H1 (cell line): ENCODE measurements around the gene SLC26A8. TPM values are rescaled to one million over a fixed set of nuclear protein-coding genes. Genes with fewer than 3 reads are reported as not detected.

Source experiments
- CTCF ChIA-PET: fragments of 300-600 bp; sonication (Branson Sonifier 250); formaldehyde crosslinking; loops from one replicate; lab custom pipeline; 2021; ENCODE audit not compliant: partially characterized antibody; lab: Charles Lee
- POLR2A ChIA-PET: fragments of 300-600 bp; sonication (Branson Sonifier 250); formaldehyde crosslinking; loops from one replicate; lab custom pipeline; 2021; ENCODE audit warnings: inconsistent platforms; ENCODE audit not compliant: partially characterized antibody; lab: Charles Lee
- DNase-seq, 2 experiments: peaks; one replicate each; pipeline versions ENCODE4 v3.0.0 to v3.0.0-alpha.2; 2010 to 2022; ENCODE audit warnings: low spot score in 2 of 2, low read depth in 1 of 2, mixed read lengths in 1 of 2
- FAIRE-seq: peaks from 2 replicates; lab custom pipeline; 2011; peaks lifted over from hg19 to GRCh38; lab: Jason Lieb, UNC
- H2AFZ ChIP-seq: 2 replicates; pipeline ENCODE4 v1.8.1; 2012; ENCODE audit warnings: low read length, inconsistent platforms
- H2AK5ac ChIP-seq: 2 replicates; pipeline ENCODE4 v1.6.1; 2013; ENCODE audit warnings: low read depth, low read length
- H2BK120ac ChIP-seq: replicated peaks from 2 replicates; pipeline ENCODE3; 2013; ENCODE audit warnings: low read depth, low read length, inconsistent platforms
- H2BK12ac ChIP-seq: 2 replicates; pipeline ENCODE4 v1.6.1; 2013; ENCODE audit warnings: low read depth, low read length
- H2BK15ac ChIP-seq: 2 replicates; pipeline ENCODE4 v1.6.1; 2013; ENCODE audit warnings: low read length
- H2BK20ac ChIP-seq: 2 replicates; pipeline ENCODE4 v1.6.1; 2013; ENCODE audit warnings: low read length
- H2BK5ac ChIP-seq: 2 replicates; pipeline ENCODE4 v1.6.1; 2013; ENCODE audit warnings: low read depth, low read length
- H3K14ac ChIP-seq: 2 replicates; pipeline ENCODE4 v1.6.1; 2013; ENCODE audit warnings: inconsistent platforms; ENCODE audit not compliant: insufficient read length
- H3K18ac ChIP-seq: 2 replicates; pipeline ENCODE4 v1.6.1; 2013; ENCODE audit warnings: low read length; ENCODE audit errors: extremely low read depth
- H3K23ac ChIP-seq: 2 replicates; pipeline ENCODE4 v1.6.1; 2013; ENCODE audit warnings: inconsistent platforms; ENCODE audit not compliant: insufficient read length
- H3K23me2 ChIP-seq: 2 replicates; pipeline ENCODE4 v1.6.1; 2013; ENCODE audit warnings: low read depth, low read length
- H3K27ac ChIP-seq: 2 replicates; pipeline ENCODE4 v1.6.1; 2011; ENCODE audit warnings: low read depth, low read length, inconsistent platforms
- H3K27me3 ChIP-seq, 4 experiments: replicated peaks in 1 of 4; 1 replicate in 1 of 4; 2 replicates in 3 of 4; pipeline versions ENCODE4 v1.6.1 to v1.8.1; 2011 to 2013; ENCODE audit warnings: low read length in 3 of 4, mild to moderate bottlenecking in 3 of 4, inconsistent platforms in 2 of 4, mixed read lengths in 2 of 4, moderate library complexity in 1 of 4; ENCODE audit not compliant: control insufficient read depth in 3 of 4, insufficient read depth in 3 of 4; ENCODE audit errors: extremely low read depth in 1 of 4
- H3K36me3 ChIP-seq, 4 experiments: 2 replicates each; pipeline versions ENCODE4 v1.6.1 to v1.8.1; 2011 to 2013; ENCODE audit warnings: mild to moderate bottlenecking in 4 of 4, low read length in 3 of 4, moderate library complexity in 2 of 4, control low read depth in 1 of 4, inconsistent platforms in 1 of 4; ENCODE audit not compliant: insufficient read depth in 4 of 4, control insufficient read depth in 2 of 4
- H3K4ac ChIP-seq: replicated peaks from 2 replicates; pipeline ENCODE3; 2013; ENCODE audit warnings: low read length, low read depth, mixed read lengths, inconsistent platforms; ENCODE audit not compliant: insufficient read length
- H3K4me1 ChIP-seq, 4 experiments: replicated peaks in 1 of 4; 1 replicate in 1 of 4; 2 replicates in 3 of 4; pipeline versions ENCODE4 v1.6.1 to v1.8.1; 2011 to 2013; ENCODE audit warnings: low read length in 3 of 4, inconsistent platforms in 2 of 4, mixed read lengths in 1 of 4; ENCODE audit not compliant: insufficient read depth in 4 of 4, control insufficient read depth in 3 of 4
- H3K4me2 ChIP-seq, 2 experiments: 2 replicates each; pipeline versions ENCODE4 v1.6.1 to v1.8.1; 2011 to 2013; ENCODE audit warnings: low read depth in 2 of 2, low read length in 2 of 2, control low read depth in 1 of 2, inconsistent platforms in 1 of 2, mild to moderate bottlenecking in 1 of 2; ENCODE audit not compliant: insufficient read depth in 1 of 2
- H3K4me3 ChIP-seq, 4 experiments: fragments of 200-600, 300-600 bp in 1 of 4; sonication (generic), shearing (Covaris generic), sonication (Bioruptor Twin) in 1 of 4; 2 replicates each; pipeline versions ENCODE4 v1.5.1 to v1.8.1; 2011 to 2016; ENCODE audit warnings: low read length in 4 of 4, low read depth in 3 of 4, control low read depth in 2 of 4, inconsistent platforms in 2 of 4, mild to moderate bottlenecking in 2 of 4, mixed read lengths in 1 of 4, moderate library complexity in 1 of 4; ENCODE audit not compliant: insufficient read depth in 2 of 4; ENCODE audit errors: extremely low read depth in 1 of 4
- H3K56ac ChIP-seq: replicated peaks from 2 replicates; pipeline ENCODE3; 2013; ENCODE audit warnings: low read depth, mild to moderate bottlenecking, mixed read lengths, low read length, inconsistent platforms; ENCODE audit not compliant: insufficient read length
- H3K79me1 ChIP-seq: 2 replicates; pipeline ENCODE4 v1.6.1; 2013; ENCODE audit warnings: low read depth, low read length, control low read depth
- H3K79me2 ChIP-seq, 2 experiments: 2 replicates each; pipeline versions ENCODE4 v1.6.1 to v1.8.1; 2012 to 2013; ENCODE audit warnings: low read length in 2 of 2, mild to moderate bottlenecking in 2 of 2, inconsistent platforms in 1 of 2; ENCODE audit not compliant: insufficient read depth in 2 of 2, control insufficient read depth in 1 of 2
- H3K9ac ChIP-seq, 4 experiments: replicated peaks in 1 of 4; 1 replicate in 1 of 4; 2 replicates in 3 of 4; pipeline versions ENCODE4 v1.6.1 to v1.8.1; 2011 to 2013; ENCODE audit warnings: low read depth in 3 of 4, low read length in 3 of 4, control low read depth in 2 of 4, mild to moderate bottlenecking in 2 of 4, moderate library complexity in 2 of 4, inconsistent platforms in 1 of 4; ENCODE audit errors: extremely low read depth in 1 of 4
- H3K9me3 ChIP-seq, 2 experiments: 2 replicates each; pipeline versions ENCODE4 v1.6.1 to v1.8.1; 2012 to 2013; ENCODE audit warnings: mild to moderate bottlenecking in 2 of 2, moderate library complexity in 2 of 2, control low read depth in 1 of 2, inconsistent platforms in 1 of 2, low read depth in 1 of 2, low read length in 1 of 2, mixed read lengths in 1 of 2; ENCODE audit not compliant: insufficient read depth in 2 of 2
- H4K20me1 ChIP-seq, 2 experiments: replicated peaks in 1 of 2; 2 replicates each; pipeline versions ENCODE3 to v1.8.1; 2011 to 2013; ENCODE audit warnings: inconsistent platforms in 2 of 2, low read length in 2 of 2, mild to moderate bottlenecking in 1 of 2; ENCODE audit not compliant: insufficient read depth in 2 of 2, control insufficient read depth in 1 of 2
- H4K5ac ChIP-seq: 2 replicates; pipeline ENCODE4 v1.6.1; 2013; ENCODE audit warnings: low read length, low read depth, mixed read lengths, inconsistent platforms; ENCODE audit not compliant: insufficient read length
- H4K8ac ChIP-seq: 2 replicates; pipeline ENCODE4 v1.8.0; 2013; ENCODE audit warnings: mild to moderate bottlenecking, moderate library complexity, low read length, inconsistent platforms; ENCODE audit not compliant: insufficient read depth; ENCODE audit errors: extremely low read depth
- H4K91ac ChIP-seq: replicated peaks from 2 replicates; pipeline ENCODE3; 2013; ENCODE audit warnings: low read length, mixed read lengths, inconsistent platforms; ENCODE audit not compliant: insufficient read length
- CBX8 ChIP-seq: fragments of 300-800, 300-1000 bp; sonication (generic); IDR thresholded peaks from 2 replicates; pipeline ENCODE4 v1.7.1; 2016; ENCODE audit warnings: low read depth, low read length, borderline replicate concordance
- CEBPB ChIP-seq: IDR thresholded peaks from 2 replicates; pipeline ENCODE4 v1.6.1; 2012; ENCODE audit warnings: low read depth, low read length
- JUN ChIP-seq: IDR thresholded peaks from 2 replicates; pipeline ENCODE4 v1.6.1; 2011; ENCODE audit warnings: low read depth, mild to moderate bottlenecking, improper control_type of control experiment, low read length
- PHF8 ChIP-seq: fragments of 200-600 bp; sonication (generic); conservative IDR thresholded peaks from 2 replicates; pipeline ENCODE4 v1.7.1; 2012; ENCODE audit warnings: low read depth, mild to moderate bottlenecking, inconsistent platforms, low read length, moderate library complexity
- SIRT6 ChIP-seq: IDR thresholded peaks from one replicate; pipeline ENCODE4 v1.7.1; 2012; ENCODE audit warnings: low read length, inconsistent platforms
- SP1 ChIP-seq: IDR thresholded peaks from 2 replicates; pipeline ENCODE4 v1.6.1; 2011; ENCODE audit warnings: low read depth, low read length
- TEAD4 ChIP-seq: IDR thresholded peaks from 2 replicates; pipeline ENCODE4 v1.6.1; 2012; ENCODE audit warnings: low read depth, low read length, inconsistent platforms, mixed read lengths
- WGBS, 2 experiments: shearing (Covaris generic) in 1 of 2; methylation state at CpG; one replicate each; pipeline versions ENCODE4 v1.1.6 to v1.1.7; 2013 to 2015; ENCODE audit warnings: low lambda C conversion rate in 2 of 2, mixed read lengths in 2 of 2, inconsistent platforms in 1 of 2, low coverage in 1 of 2, missing lambda C conversion rate in 1 of 2; ENCODE audit not compliant: insufficient replicate concordance in 2 of 2, insufficient coverage in 1 of 2, insufficient read length in 1 of 2; ENCODE audit errors: extremely low coverage in 1 of 2, missing lambda C conversion rate in 1 of 2; 5-methylcytosine and 5-hydroxymethylcytosine counted together
- polyA plus RNA-seq, 7 experiments: library from polyadenylated mRNA; depleted of rRNA in 3 of 7; stranded (reverse) in 5 of 7; unstranded in 2 of 7; fragments of >200 nt in 5 of 7; fragments of 200-250 nt in 2 of 7; gene quantifications; 1 replicate in 5 of 7; 2 replicates in 1 of 7; 4 replicates in 1 of 7; pipeline versions ENCODE4 v1.2.1 to v1.2.3, GENCODE V29; 2011 to 2013; ENCODE audit warnings: missing spikeins in 2 of 7, mixed read lengths in 2 of 7
- total RNA-seq: library from RNA; stranded (reverse); fragmentation: NEBNext Ultra II Directional; extraction: Animal tissue kit (Norgen Biotek cat#: 25700); gene quantifications from 2 replicates; pipeline ENCODE4 v1.2.1, GENCODE V29; 2021

SLC26A8 gene
- total and polyA plus RNA-seq, 2 of the 8 experiments (the other 6 are each of a cell fraction or from before 2014, with no cell fraction given): 0.56 to 0.57 TPM

GRCh38 chr6:36064770-36065396, 40.4 kb upstream of the SLC26A8 start:
- no peak overlapping the region for H2BK12ac ChIP-seq

More at GRCh38 chr6:36064770-36065396, 40.4 kb upstream of the SLC26A8 start:
- FAIRE-seq (no peak), DNase-seq (no peak)
- Histone ChIP-seq H3K4ac (no peak overlapping the region), H3K4me2 (no peak overlapping the region), H2AK5ac (no peak overlapping the region), H3K27ac (no peak overlapping the region), H2BK120ac (no peak overlapping the region), H3K9me3 (no peaks in the 10 kb centered on the region), H3K27me3 (no peaks in the 10 kb centered on the region), H2BK15ac (no peak overlapping the region), H3K18ac (no peak overlapping the region), H3K79me2 (peaks cover 0 to 23% of the 10 kb centered on the region in 2 experiments; a peak in 2 of 4 replicates), H4K20me1 (peaks cover 0 to 4% of the 10 kb centered on the region in 2 experiments), H2BK5ac (no peak overlapping the region), H4K8ac (no peak overlapping the region), H3K79me1 (no peaks in the 10 kb centered on the region; the same call in 1 of the 2 replicates), H3K14ac (no peak overlapping the region), H3K23me2 (peaks cover 4% of the 10 kb centered on the region; the same call in 1 of the 2 replicates), H3K23ac (no peak overlapping the region), H3K9ac (no peak overlapping the region), H3K4me3 (no peak overlapping the region), H2BK20ac (no peak overlapping the region), H3K36me3 (peaks cover 0 to 3% (median 0%) of the 10 kb centered on the region in 4 experiments; a peak in 2 of 8 replicates), H4K91ac (no peak overlapping the region), H3K4me1 (no peaks in the 10 kb centered on the region), H3K56ac (no peak overlapping the region), H4K5ac (no peak overlapping the region), H2AFZ (no peak overlapping the region)
- 97% methylated on average over 3 of the region's 3 CpGs; no CpG with 5 or more reads in 1 of the 2 experiments for WGBS, 2 experiments
- ChIA-PET POLR2A (interaction anchor here (1.0 kb wide), 1 partner anchor 36 kb away, joined by 6 read pairs; no protein-coding TSS in a partner anchor), CTCF (interaction anchor here (0.6 kb wide), 2 partner anchors 15 to 536 kb away, joined by 3 read pairs; no protein-coding TSS in a partner anchor)
- TF ChIP-seq JUN: no peak
- TF ChIP-seq CBX8: no peak
- TF ChIP-seq SP1: no peak
- TF ChIP-seq CEBPB: no peak
- no peak for TF ChIP-seq PHF8
- no peak for TF ChIP-seq SIRT6
- TF ChIP-seq TEAD4: no peak
